IMR-90 (cell line): ENCODE measurements around the gene RHBDL1. TPM values are rescaled to one million over a fixed set of nuclear protein-coding genes. Genes with fewer than 3 reads are reported as not detected.

Experiments used
- ATAC-seq: fragments of 200-7000 bp; cut with Tn5 transposase; 2 replicates; pipeline ENCODE4 v1.9.1; 2020; ENCODE audit warnings: low read depth, mild to moderate bottlenecking, moderate library complexity
- BruUV-seq: library from RNA; stranded (reverse); fragments of 400-500 nt; replicated peaks from 2 replicates; lab custom pipeline; 2021; lab: Mats Ljungman, UMichigan
- CTCF ChIA-PET: fragments of 300-600 bp; formaldehyde crosslinking; extraction: SDS; loops from one replicate; lab custom pipeline; 2021; ENCODE audit warnings: antibody characterized with exemption; lab: Yijun Ruan, JAX
- POLR2A ChIA-PET: fragments of 300-600 bp; sonication (Branson Sonifier 250); formaldehyde crosslinking; loops from one replicate; lab custom pipeline; 2022; ENCODE audit warnings: antibody characterized with exemption; ENCODE audit not compliant: unreplicated experiment; lab: Charles Lee
- DNase-seq: peaks from one replicate; pipeline ENCODE4 v3.0.0; 2013
- H2AFZ ChIP-seq: replicated peaks from 2 replicates; pipeline ENCODE3; 2013; ENCODE audit warnings: low read length, mild to moderate bottlenecking; ENCODE audit not compliant: poor library complexity
- H2AK5ac ChIP-seq: 2 replicates; pipeline ENCODE4 v1.6.1; 2013; ENCODE audit warnings: low read depth, low read length, inconsistent platforms
- H2AK9ac ChIP-seq: replicated peaks from 2 replicates; pipeline ENCODE3; 2013; ENCODE audit warnings: mild to moderate bottlenecking, low read depth, low read length, moderate library complexity; ENCODE audit not compliant: poor library complexity
- H2BK120ac ChIP-seq: 2 replicates; pipeline ENCODE4 v1.6.1; 2013; ENCODE audit warnings: low read depth, low read length, inconsistent platforms
- H2BK15ac ChIP-seq: 3 replicates; pipeline ENCODE4 v1.6.1; 2013; ENCODE audit warnings: low read depth, low read length, inconsistent platforms
- H2BK20ac ChIP-seq: 2 replicates; pipeline ENCODE4 v1.6.1; 2013; ENCODE audit warnings: low read depth, mild to moderate bottlenecking, inconsistent platforms, low read length, moderate library complexity
- H2BK5ac ChIP-seq: 2 replicates; pipeline ENCODE4 v1.6.1; 2013; ENCODE audit warnings: mild to moderate bottlenecking, low read depth, low read length, inconsistent platforms; ENCODE audit not compliant: poor library complexity, severe bottlenecking
- H3K14ac ChIP-seq: replicated peaks from 2 replicates; pipeline ENCODE4 v1.6.1; 2013; ENCODE audit warnings: low read depth, low read length, inconsistent platforms
- H3K18ac ChIP-seq: 2 replicates; pipeline ENCODE4 v1.6.1; 2013; ENCODE audit warnings: low read depth, low read length, control low read depth
- H3K23ac ChIP-seq: 2 replicates; pipeline ENCODE4 v1.6.1; 2013; ENCODE audit warnings: low read depth, low read length, inconsistent platforms
- H3K27ac ChIP-seq: 2 replicates; pipeline ENCODE4 v1.5.1; 2013; ENCODE audit warnings: mild to moderate bottlenecking, control low read depth, low read length; ENCODE audit not compliant: insufficient read depth
- H3K27me3 ChIP-seq: 2 replicates; pipeline ENCODE4 v1.6.1; 2013; ENCODE audit warnings: low read length; ENCODE audit not compliant: control insufficient read depth, insufficient read depth
- H3K36me3 ChIP-seq: 2 replicates; pipeline ENCODE4 v1.6.1; 2013; ENCODE audit warnings: low read length, mixed read lengths; ENCODE audit not compliant: control insufficient read depth, insufficient read depth
- H3K4ac ChIP-seq: 2 replicates; pipeline ENCODE4 v1.6.1; 2013; ENCODE audit warnings: low read depth, low read length, inconsistent platforms
- H3K4me1 ChIP-seq: 2 replicates; pipeline ENCODE4 v1.6.1; 2013; ENCODE audit warnings: low read length, mixed read lengths; ENCODE audit not compliant: control insufficient read depth, insufficient read depth
- H3K4me2 ChIP-seq: 2 replicates; pipeline ENCODE4 v1.6.1; 2013; ENCODE audit warnings: low read depth, mild to moderate bottlenecking, control low read depth, low read length, moderate library complexity
- H3K4me3 ChIP-seq: 2 replicates; pipeline ENCODE4 v1.5.1; 2013; ENCODE audit warnings: low read depth, mild to moderate bottlenecking, control low read depth, low read length, moderate library complexity; ENCODE audit not compliant: insufficient read depth
- H3K56ac ChIP-seq: 2 replicates; pipeline ENCODE4 v1.6.1; 2013; ENCODE audit warnings: low read length, inconsistent platforms; ENCODE audit not compliant: insufficient read depth; ENCODE audit errors: extremely low read depth
- H3K79me1 ChIP-seq, 2 experiments: 2 replicates each; pipeline ENCODE4 v1.6.1; 2013; ENCODE audit warnings: low read length in 2 of 2, inconsistent platforms in 1 of 2, low read depth in 1 of 2
- H3K9ac ChIP-seq: 2 replicates; pipeline ENCODE4 v1.6.1; 2013; ENCODE audit warnings: low read depth, low read length, control low read depth
- H3K9me1 ChIP-seq: 2 replicates; pipeline ENCODE4 v1.6.1; 2013; ENCODE audit warnings: low read length, inconsistent platforms; ENCODE audit not compliant: insufficient read depth
- H3K9me3 ChIP-seq: 2 replicates; pipeline ENCODE4 v1.6.1; 2013; ENCODE audit warnings: low read length; ENCODE audit not compliant: control insufficient read depth, insufficient read depth
- H4K20me1 ChIP-seq: 2 replicates; pipeline ENCODE4 v1.6.1; 2013; ENCODE audit warnings: low read length, inconsistent platforms; ENCODE audit not compliant: insufficient read depth
- H4K5ac ChIP-seq: 2 replicates; pipeline ENCODE4 v1.6.1; 2013; ENCODE audit warnings: mild to moderate bottlenecking, low read depth, low read length, control low read depth
- H4K8ac ChIP-seq, 2 experiments: 2 replicates each; pipeline ENCODE4 v1.6.1; 2013; ENCODE audit warnings: low read depth in 2 of 2, low read length in 2 of 2, control low read depth in 1 of 2, inconsistent platforms in 1 of 2
- H4K91ac ChIP-seq: 2 replicates; pipeline ENCODE4 v1.6.1; 2013; ENCODE audit warnings: low read depth, low read length, inconsistent platforms; ENCODE audit not compliant: insufficient read depth
- BHLHE40 ChIP-seq: fragments of 150-350 bp; IDR thresholded peaks from 2 replicates; pipeline ENCODE4 v1.6.1; 2016; ENCODE audit warnings: mild to moderate bottlenecking, low read depth, low read length
- CEBPB ChIP-seq: IDR thresholded peaks from 2 replicates; pipeline ENCODE4 v1.6.1; 2012; ENCODE audit warnings: low read depth, low read length, improper control_type of control experiment
- CHD1 ChIP-seq: IDR thresholded peaks from 2 replicates; pipeline ENCODE4 v1.6.1; 2012; ENCODE audit warnings: low read depth, low read length, improper control_type of control experiment
- FOS ChIP-seq: fragments of 150-350 bp; IDR thresholded peaks from 2 replicates; pipeline ENCODE4 v1.6.1; 2016; ENCODE audit warnings: low read depth, low read length
- MAFK ChIP-seq: IDR thresholded peaks from 2 replicates; pipeline ENCODE4 v1.6.1; 2012; ENCODE audit warnings: low read depth, low read length, improper control_type of control experiment
- MAZ ChIP-seq: IDR thresholded peaks from 2 replicates; pipeline ENCODE4 v1.6.1; 2012; ENCODE audit warnings: low read depth, mild to moderate bottlenecking, low read length, improper control_type of control experiment, moderate library complexity, borderline replicate concordance
- MXI1 ChIP-seq: IDR thresholded peaks from 2 replicates; pipeline ENCODE4 v1.6.1; 2012; ENCODE audit warnings: low read depth, mild to moderate bottlenecking, low read length, moderate library complexity, borderline replicate concordance
- POLR2A ChIP-seq: IDR thresholded peaks from 2 replicates; pipeline ENCODE4 v1.6.1; 2012; ENCODE audit warnings: mild to moderate bottlenecking, low read depth, low read length
- RAD21 ChIP-seq: IDR thresholded peaks from 2 replicates; pipeline ENCODE4 v1.6.1; 2012; ENCODE audit warnings: low read length, improper control_type of control experiment
- RCOR1 ChIP-seq: IDR thresholded peaks from 2 replicates; pipeline ENCODE4 v1.6.1; 2012; ENCODE audit warnings: mild to moderate bottlenecking, low read length, improper control_type of control experiment; ENCODE audit not compliant: insufficient replicate concordance
- RFX5 ChIP-seq: IDR thresholded peaks from 2 replicates; pipeline ENCODE4 v1.8.0; 2012; ENCODE audit warnings: low read depth, mild to moderate bottlenecking, low read length, moderate library complexity
- SMC3 ChIP-seq: fragments of 150-350 bp; IDR thresholded peaks from 2 replicates; pipeline ENCODE4 v1.6.1; 2016; ENCODE audit warnings: low read depth, mild to moderate bottlenecking, antibody characterized with exemption, low read length, moderate library complexity
- WGBS, 2 experiments: methylation state at CpG; one replicate each; pipeline versions ENCODE4 v1.1.5 to v1.1.7; 2013; ENCODE audit warnings: missing lambda C conversion rate in 2 of 2; ENCODE audit not compliant: insufficient read length in 1 of 2; ENCODE audit errors: extremely low coverage in 2 of 2; 5-methylcytosine and 5-hydroxymethylcytosine counted together
- dilution Hi-C: fragments of 300-500 bp; cut with HindIII; formaldehyde crosslinking; loops from one replicate; pipeline ENCODE4 v1.14.3; 2018; ENCODE audit warnings: low sequenced_read_pairs; ENCODE audit not compliant: unreplicated experiment
- in situ Hi-C: fragments of 300-500 bp; cut with MboI; formaldehyde crosslinking; loops from 3 replicates; pipeline ENCODE4 v1.14.3; 2019; ENCODE audit warnings: low sequenced_read_pairs, inconsistent platforms, mixed read lengths
- intact Hi-C: fragments of 100-400 bp; cut with micrococcal nuclease; formaldehyde crosslinking; loops from 2 replicates; pipeline ENCODE4 v1.10.0; 2022
- polyA plus RNA-seq, 3 experiments: library from polyadenylated mRNA; depleted of rRNA; stranded (reverse); fragments of >200 nt; gene quantifications; 2 replicates each; pipeline ENCODE4 v1.2.3, GENCODE V29; 2012; ENCODE audit warnings: low replicate concordance in 1 of 3
- total RNA-seq: library from RNA; depleted of rRNA; stranded (reverse); fragments of >200 nt; gene quantifications from 2 replicates; pipeline ENCODE4 v1.2.3, GENCODE V29; 2012
- TF ChIP-seq, protein P1 (sequence below): fragments of 150-350 bp; IDR thresholded peaks from 2 replicates; pipeline ENCODE4 v1.6.1; 2016; ENCODE audit warnings: low read depth, mild to moderate bottlenecking, low read length, moderate library complexity, borderline replicate concordance
- TF ChIP-seq, protein P2 (sequence below): conservative IDR thresholded peaks from 2 replicates; pipeline ENCODE4 v1.5.1; 2012; ENCODE audit warnings: mild to moderate bottlenecking, low read depth, low read length, improper control_type of control experiment
- TF ChIP-seq, protein P3 (sequence below): fragments of 150-350 bp; IDR thresholded peaks from 2 replicates; pipeline ENCODE4 v1.6.1; 2017; ENCODE audit warnings: mild to moderate bottlenecking, antibody characterized with exemption, low read length, low read depth

Gene RHBDL1
- total and polyA plus RNA-seq, 2 of the 4 experiments (the other 2 are of a cell fraction): 0.72 to 4.1 TPM

DNA sequence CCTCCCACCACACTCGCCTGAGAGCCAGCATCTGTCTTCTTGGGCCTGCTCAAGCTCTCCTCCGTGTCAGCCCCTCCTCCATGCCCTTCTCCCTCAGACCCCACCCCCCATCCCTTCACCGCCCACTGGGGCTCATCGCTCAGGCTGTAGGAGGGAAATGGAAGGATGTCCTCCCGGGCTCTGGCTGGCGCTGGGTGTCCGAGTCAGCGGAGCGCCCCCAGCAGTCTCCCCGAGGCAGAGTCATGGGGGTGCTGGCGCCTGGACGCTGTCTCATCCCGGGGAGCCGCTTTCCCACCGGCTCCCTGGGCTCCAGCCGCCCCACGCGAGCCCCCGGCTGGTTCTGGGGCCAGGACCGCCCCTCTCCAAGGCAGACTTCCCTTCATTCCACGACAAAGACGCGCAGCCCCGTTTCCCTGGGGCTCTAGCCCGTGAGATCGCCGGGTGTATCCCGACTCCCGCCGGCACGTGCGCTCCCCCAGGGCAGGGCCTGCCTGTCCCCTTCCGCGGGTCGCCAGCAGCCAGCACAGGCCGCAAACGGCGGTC, 45.0 kb downstream of the RHBDL1 start:
- Histone ChIP-seq H4K20me1 (peaks cover 7% of the 10 kb centered on the region), H4K91ac (peak overlapping the region; percentile 20), H2AK5ac (peak overlapping the region; percentile 72; the same call in 1 of the 2 replicates), H3K14ac (peak overlapping the region; percentile 10; the same call in 1 of the 2 replicates), H3K56ac (peak overlapping the region; percentile 57), H3K4me1 (peaks cover 17% of the 10 kb centered on the region), H2BK5ac (peak overlapping the region; percentile 93), H3K9me3 (no peaks in the 10 kb centered on the region), H4K5ac (peak overlapping the region; percentile 6; the same call in 1 of the 2 replicates), H2BK20ac (no peak overlapping the region), H4K8ac (peak overlapping the region; percentile 92 to 94), H3K36me3 (peaks cover 1% of the 10 kb centered on the region; the same call in 1 of the 2 replicates), H3K4me3 (peak overlapping the region; percentile 98), H3K23ac (0 out of 2 replicates have a peak overlapping the region, but pooled peaks have one; percentile 11), H2BK15ac (no peak overlapping the region), H3K27ac (peak overlapping the region; percentile 75), H2BK120ac (peak overlapping the region; percentile 10; the same call in 1 of the 2 replicates), H3K79me1 (peaks cover 13 to 23% of the 10 kb centered on the region in 2 experiments), H3K4me2 (peak overlapping the region; percentile 68), H3K9ac (peak overlapping the region; percentile 79), H2AFZ (peak overlapping the region; percentile 96), H2AK9ac (peak overlapping the region; percentile 92), H3K9me1 (no peaks in the 10 kb centered on the region), H3K4ac (peak overlapping the region; percentile 83), H3K27me3 (no peaks in the 10 kb centered on the region), H3K18ac (no peak overlapping the region)
- dilution Hi-C loops: no loop called here
- ATAC-seq (peak; percentile 53), DNase-seq (peak; percentile 70)
- in situ Hi-C loops: loop anchor here (25.0 kb wide), 1 partner anchor 342 kb away; the partner anchor contains the start of gene SSTR5
- WGBS, 2 experiments: 0% methylated on average over 14 of the region's 38 CpGs; no CpG with 5 or more reads in 1 of the 2 experiments
- intact Hi-C loops: no loop called here
- POLR2A ChIA-PET: interaction anchor here (0.5 kb wide), 1 partner anchor 11 kb away, joined by 4 read pairs; no protein-coding TSS in a partner anchor
- BruUV-seq: no TSS peak
- CTCF ChIA-PET: no interaction called here
- no peak for TF ChIP-seq MAFK
- TF ChIP-seq RAD21: no peak
- TF ChIP-seq FOS: no peak
- TF ChIP-seq BHLHE40: peak; percentile 84
- TF ChIP-seq, protein P1, sequence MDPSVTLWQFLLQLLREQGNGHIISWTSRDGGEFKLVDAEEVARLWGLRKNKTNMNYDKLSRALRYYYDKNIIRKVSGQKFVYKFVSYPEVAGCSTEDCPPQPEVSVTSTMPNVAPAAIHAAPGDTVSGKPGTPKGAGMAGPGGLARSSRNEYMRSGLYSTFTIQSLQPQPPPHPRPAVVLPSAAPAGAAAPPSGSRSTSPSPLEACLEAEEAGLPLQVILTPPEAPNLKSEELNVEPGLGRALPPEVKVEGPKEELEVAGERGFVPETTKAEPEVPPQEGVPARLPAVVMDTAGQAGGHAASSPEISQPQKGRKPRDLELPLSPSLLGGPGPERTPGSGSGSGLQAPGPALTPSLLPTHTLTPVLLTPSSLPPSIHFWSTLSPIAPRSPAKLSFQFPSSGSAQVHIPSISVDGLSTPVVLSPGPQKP: no peak
- TF ChIP-seq CHD1: no peak
- TF ChIP-seq RFX5: no peak
- TF ChIP-seq MXI1: peak; percentile 47; the same call in 1 of the 2 replicates
- TF ChIP-seq, protein P2, sequence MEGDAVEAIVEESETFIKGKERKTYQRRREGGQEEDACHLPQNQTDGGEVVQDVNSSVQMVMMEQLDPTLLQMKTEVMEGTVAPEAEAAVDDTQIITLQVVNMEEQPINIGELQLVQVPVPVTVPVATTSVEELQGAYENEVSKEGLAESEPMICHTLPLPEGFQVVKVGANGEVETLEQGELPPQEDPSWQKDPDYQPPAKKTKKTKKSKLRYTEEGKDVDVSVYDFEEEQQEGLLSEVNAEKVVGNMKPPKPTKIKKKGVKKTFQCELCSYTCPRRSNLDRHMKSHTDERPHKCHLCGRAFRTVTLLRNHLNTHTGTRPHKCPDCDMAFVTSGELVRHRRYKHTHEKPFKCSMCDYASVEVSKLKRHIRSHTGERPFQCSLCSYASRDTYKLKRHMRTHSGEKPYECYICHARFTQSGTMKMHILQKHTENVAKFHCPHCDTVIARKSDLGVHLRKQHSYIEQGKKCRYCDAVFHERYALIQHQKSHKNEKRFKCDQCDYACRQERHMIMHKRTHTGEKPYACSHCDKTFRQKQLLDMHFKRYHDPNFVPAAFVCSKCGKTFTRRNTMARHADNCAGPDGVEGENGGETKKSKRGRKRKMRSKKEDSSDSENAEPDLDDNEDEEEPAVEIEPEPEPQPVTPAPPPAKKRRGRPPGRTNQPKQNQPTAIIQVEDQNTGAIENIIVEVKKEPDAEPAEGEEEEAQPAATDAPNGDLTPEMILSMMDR: peak; percentile 42
- TF ChIP-seq CEBPB: no peak
- no peak for TF ChIP-seq SMC3
- TF ChIP-seq POLR2A: no peak
- peak; percentile 58; the same call in 1 of the 2 replicates for TF ChIP-seq MAZ
- TF ChIP-seq, protein P3, sequence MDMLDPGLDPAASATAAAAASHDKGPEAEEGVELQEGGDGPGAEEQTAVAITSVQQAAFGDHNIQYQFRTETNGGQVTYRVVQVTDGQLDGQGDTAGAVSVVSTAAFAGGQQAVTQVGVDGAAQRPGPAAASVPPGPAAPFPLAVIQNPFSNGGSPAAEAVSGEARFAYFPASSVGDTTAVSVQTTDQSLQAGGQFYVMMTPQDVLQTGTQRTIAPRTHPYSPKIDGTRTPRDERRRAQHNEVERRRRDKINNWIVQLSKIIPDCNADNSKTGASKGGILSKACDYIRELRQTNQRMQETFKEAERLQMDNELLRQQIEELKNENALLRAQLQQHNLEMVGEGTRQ: no peak
- TF ChIP-seq RCOR1: peak; percentile 18
